GM18526 (cell line): ENCODE results near the gene NOS1AP.

ENCODE experiments used
- POLR2A ChIP-seq: IDR thresholded peaks from 3 replicates; pipeline ENCODE4 v1.6.1; 2011; ENCODE audit not compliant: insufficient read length; ENCODE audit errors: extremely low read depth

The NOS1AP gene

DNA sequence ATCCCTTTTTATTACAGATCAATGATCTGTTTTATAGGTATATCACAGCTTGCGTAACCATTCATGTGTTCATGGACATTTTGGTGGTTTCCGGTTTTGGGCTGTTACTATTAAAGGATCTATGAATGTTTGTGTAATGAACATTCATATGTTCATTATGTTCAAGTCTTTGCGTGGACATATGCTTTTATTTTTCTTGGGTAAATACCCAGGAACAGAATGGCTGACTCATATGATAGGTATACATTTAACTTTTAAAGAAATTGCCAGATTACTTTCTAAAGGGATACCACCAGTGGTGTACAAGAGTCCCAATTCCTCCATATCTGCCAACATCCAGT, 233.5 kb downstream of the NOS1AP start:
- TF ChIP-seq POLR2A: no peak

DNA sequence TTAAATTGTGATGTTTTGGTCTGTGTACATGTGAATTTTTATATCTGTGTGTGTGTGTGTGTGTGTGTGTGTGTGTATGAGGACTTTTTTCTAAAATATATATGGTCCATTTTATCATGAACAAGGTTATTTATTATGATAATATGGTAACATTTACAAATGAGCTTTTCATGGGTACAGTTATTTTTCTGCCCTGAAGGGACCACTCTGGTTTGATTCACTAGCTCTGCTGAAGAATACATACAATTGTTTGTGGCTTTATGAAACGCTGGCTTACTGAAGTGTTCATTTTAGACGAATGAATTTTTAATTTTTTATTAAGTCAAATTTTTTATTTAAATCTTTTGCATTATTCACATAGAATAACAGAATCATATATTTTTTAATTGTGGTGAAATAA, 235.2 kb downstream of the NOS1AP start:
- TF ChIP-seq POLR2A: no peak

GRCh38 chr1:162305969-162306368, 236.5 kb downstream of the NOS1AP start:
- TF ChIP-seq POLR2A: no peak

GRCh38 chr1:162310337-162310736, 240.8 kb downstream of the NOS1AP start:
- no peak for TF ChIP-seq POLR2A

- no peak for TF ChIP-seq POLR2A
These were observed 244.7 kb downstream of the NOS1AP start for GRCh38 chr1:162314206-162314605.

DNA sequence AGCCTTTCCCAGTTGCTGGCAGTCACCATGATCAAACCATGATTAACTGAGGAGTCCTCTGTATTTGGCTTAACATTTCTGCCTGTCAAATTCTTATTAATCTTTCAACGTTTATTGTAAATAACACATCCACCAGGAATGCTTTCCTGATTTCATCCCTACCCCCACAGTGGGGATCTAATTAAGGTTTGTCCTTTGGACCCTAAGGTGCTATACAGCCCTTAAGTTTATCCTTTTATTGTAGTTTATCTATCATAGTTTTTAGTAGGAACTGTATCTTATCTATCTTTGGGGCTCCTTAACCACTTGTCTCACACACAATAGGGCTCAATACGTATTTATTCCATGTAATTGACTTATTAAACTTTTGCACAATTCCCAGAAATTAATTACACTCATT, 246.2 kb downstream of the NOS1AP start:
- no peak for TF ChIP-seq POLR2A

GRCh38 chr1:162316187-162316586, 246.7 kb downstream of the NOS1AP start:
- no peak for TF ChIP-seq POLR2A

DNA sequence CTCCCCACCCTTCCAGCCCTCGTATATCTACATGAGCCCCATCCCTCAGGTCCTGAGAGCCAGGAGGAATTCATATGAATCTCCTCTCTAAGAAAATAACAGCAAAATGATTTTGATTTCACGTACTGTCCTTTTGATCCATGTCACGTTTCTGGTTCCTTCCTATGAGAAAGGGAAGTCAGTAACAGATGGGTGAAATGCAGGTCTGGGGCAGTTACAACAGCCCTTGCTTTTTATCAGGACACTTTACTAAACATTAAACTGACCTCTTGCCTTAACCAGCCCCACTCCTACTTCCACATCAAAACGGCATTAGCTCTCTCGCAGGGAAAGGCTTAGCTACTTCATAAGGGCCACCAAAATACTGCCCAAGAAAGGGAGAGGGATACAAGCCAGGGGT, 248.1 kb downstream of the NOS1AP start:
- no peak for TF ChIP-seq POLR2A

DNA sequence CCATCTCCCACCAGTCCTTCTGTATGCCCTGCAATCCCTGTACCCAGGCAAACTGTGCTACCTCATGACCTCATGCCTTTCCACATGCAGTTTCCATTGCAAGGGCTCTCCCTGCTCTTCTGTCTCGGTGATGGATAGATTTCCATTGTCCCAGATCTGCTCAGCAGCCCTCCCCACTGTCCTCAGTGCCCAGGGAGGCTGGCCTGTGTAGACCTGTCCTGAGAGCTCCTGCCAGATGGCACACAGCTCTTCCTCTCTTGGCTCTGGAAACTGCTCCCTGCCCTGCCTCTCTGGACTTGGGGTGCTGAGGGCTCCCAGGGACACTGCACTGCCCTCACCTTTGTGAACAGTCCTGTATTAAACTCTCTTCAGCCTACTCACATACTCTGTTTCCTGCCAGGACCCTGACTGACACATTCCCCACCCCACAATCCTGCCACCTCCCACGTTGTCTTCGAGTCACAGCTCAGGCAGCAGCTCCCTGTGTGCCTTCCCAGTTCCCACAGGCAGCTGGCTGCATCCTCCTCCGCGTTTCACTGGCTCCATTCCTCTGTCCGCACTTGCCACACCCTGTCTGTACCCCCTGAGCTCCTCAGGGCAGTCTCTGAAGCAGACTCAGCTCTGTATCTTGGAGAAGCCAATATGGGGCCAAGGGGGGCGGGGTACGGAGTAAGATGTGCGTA, 250.1 kb downstream of the NOS1AP start:
- no peak for TF ChIP-seq POLR2A

GRCh38 chr1:162321809-162322422, 252.4 kb downstream of the NOS1AP start:
- TF ChIP-seq POLR2A: no peak

- TF ChIP-seq POLR2A: no peak
These were observed 253.5 kb downstream of the NOS1AP start for GRCh38 chr1:162323023-162323422.

- no peak for TF ChIP-seq POLR2A
These were observed 254.9 kb downstream of the NOS1AP start for GRCh38 chr1:162324396-162324795.

- no peak for TF ChIP-seq POLR2A
These were observed 257.1 kb downstream of the NOS1AP start for GRCh38 chr1:162326559-162326958.

DNA sequence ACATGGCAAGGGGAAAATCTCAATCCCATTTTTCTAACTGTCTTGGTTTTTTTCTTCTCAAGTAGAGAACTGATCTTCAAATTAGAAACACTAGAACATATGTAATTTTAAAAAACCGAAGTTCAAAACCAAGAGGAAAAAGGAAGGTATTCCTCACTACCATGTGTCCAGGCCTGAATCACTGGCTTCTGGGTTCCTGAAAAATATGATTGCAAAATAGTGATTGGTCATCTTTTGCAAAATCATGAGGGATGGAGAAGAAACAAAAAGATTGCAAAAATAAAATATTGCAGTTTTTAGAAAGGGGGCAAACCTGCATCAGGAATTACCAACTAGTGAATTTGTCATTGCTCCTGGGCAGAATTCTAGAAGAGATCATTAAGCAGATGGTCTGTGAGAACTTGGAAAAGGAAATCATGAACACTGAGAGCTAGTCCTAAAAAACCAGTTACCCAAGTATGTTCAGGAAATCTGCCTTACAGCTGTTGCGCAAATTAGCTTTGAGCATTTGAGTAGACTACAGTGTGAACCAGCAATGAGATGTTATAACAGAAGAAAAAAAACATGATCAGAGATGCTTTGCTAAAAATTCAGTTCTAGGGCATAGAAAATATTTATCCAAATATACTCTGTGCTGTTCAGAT, 257.8 kb downstream of the NOS1AP start:
- TF ChIP-seq POLR2A: no peak

DNA sequence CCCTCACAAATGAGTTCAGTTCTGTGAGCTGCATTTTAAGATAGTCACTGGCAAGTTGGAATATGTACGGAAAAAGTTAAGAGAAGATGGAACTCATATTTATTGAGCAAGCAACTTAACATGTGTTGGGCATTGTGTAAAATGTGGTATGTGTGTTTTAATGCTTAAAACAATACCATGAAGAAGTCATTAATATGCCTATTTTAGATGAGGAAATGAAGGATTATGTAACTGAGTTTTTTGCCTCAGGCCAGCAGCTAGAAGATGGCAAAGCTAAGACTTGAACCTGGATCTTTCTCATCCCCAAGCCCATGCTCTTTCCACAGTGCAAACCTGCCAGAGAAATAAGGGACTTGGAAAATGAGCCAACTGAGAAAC, 258.3 kb downstream of the NOS1AP start:
- TF ChIP-seq POLR2A: no peak

GRCh38 chr1:162328512-162328911, 259.0 kb downstream of the NOS1AP start:
- no peak for TF ChIP-seq POLR2A

DNA sequence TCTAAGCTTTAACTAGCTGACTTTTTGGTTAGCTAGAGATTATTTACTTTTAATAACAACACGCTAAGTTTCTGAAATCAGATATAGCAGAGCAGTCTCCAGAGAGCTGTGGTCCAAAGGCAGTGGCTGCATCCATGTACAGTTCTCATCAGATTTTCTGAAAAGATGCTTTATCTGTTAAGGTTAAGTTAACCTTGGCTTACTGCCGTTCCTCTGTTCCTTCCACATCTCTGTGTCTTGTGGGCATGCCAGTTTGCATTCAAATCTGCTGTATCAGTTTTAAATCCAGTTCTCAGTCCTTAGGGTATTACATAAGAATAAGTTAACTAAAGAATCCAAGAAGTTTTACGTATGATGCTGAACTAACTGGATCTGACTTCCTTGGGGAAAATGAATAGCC, 260.3 kb downstream of the NOS1AP start:
- no peak for TF ChIP-seq POLR2A
